Measurements from ENCODE around the gene MTHFD1.

- TF ChIP-seq CTCF (IDR thresholded peaks at IDR 0.05) (no peak), POLR2A (IDR thresholded peaks at IDR 0.05) (no peak), EP300 (IDR thresholded peaks at IDR 0.05) (no peak)
Observed at GRCh38 chr14:64442300-64442988, 54.3 kb downstream of the MTHFD1 start.

Measured in gastroesophageal sphincter (tissue), 3 donors.